GM18951 (cell line): ENCODE measurements around the gene ANKHD1.

ENCODE experiments used
- POLR2A ChIP-seq: IDR thresholded peaks from 4 replicates; pipeline ENCODE4 v1.6.1; 2011; ENCODE audit warnings: mild to moderate bottlenecking; ENCODE audit not compliant: insufficient read length, insufficient read depth; ENCODE audit errors: extremely low read depth
- in situ Hi-C: fragments of 300-500 bp; cut with MboI; formaldehyde crosslinking; loops from one replicate; pipeline ENCODE4 v1.12.0; 2022; ENCODE audit warnings: low sequenced_read_pairs, mixed read lengths, inconsistent platforms; ENCODE audit not compliant: unreplicated experiment

The ANKHD1 gene

GRCh38 chr5:140401362-140402257 is at the start of gene ANKHD1:
Gene ANKHD1, plus strand, starts transcription at chr5:140401833. Its CDS starts 135 bp downstream, at chr5:140401968.
- in situ Hi-C loops, result no loop called here
- peak; percentile 86 for TF ChIP-seq POLR2A

GRCh38 chr5:140355546-140355945 is 46.1 kb upstream of the ANKHD1 start:
- in situ Hi-C loops, result loop anchor here (5.0 kb wide), 1 partner anchor 118 kb away; no protein-coding TSS in a partner anchor
- no peak for TF ChIP-seq POLR2A

GRCh38 chr5:140356853-140357725 is 44.5 kb upstream of the ANKHD1 start:
- no peak for TF ChIP-seq POLR2A
- in situ Hi-C loops, result loop anchor here (5.0 kb wide), 1 partner anchor 120 kb away; no protein-coding TSS in a partner anchor

DNA sequence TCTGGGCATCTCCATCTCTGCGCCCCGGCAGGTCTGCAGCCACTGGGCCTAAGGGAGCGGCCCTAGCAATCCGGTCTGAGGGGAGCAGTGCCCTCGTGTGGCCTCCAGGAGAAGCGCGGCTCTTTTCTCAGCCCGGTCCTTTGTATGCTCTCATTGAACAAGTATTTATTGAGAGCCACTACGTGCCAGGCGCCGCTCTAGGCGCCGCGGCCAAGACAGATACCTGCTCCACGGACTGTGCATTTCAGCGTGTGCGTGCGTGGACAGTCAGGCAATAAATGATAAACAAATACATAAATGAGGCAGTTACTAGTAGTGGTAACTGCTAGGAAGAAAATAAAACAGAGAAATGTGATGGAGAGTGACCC is 43.9 kb upstream of the ANKHD1 start:
- no peak for TF ChIP-seq POLR2A
- in situ Hi-C loops, result loop anchor here (5.0 kb wide), 1 partner anchor 120 kb away; no protein-coding TSS in a partner anchor

GRCh38 chr5:140358738-140359310 is 42.8 kb upstream of the ANKHD1 start:
- no peak for TF ChIP-seq POLR2A
- in situ Hi-C loops, result loop anchor here (5.0 kb wide), 1 partner anchor 122 kb away; no protein-coding TSS in a partner anchor

- in situ Hi-C loops, result loop anchor here (10.0 kb wide), 1 partner anchor 355 kb away; no protein-coding TSS in a partner anchor
- TF ChIP-seq POLR2A, result no peak
These were observed 41.5 kb upstream of the ANKHD1 start, which contains the start of gene SLC4A9 for GRCh38 chr5:140360101-140360500. Gene SLC4A9, plus strand, starts transcription at chr5:140360194. Its CDS starts 43 bp downstream, at chr5:140360237.

DNA sequence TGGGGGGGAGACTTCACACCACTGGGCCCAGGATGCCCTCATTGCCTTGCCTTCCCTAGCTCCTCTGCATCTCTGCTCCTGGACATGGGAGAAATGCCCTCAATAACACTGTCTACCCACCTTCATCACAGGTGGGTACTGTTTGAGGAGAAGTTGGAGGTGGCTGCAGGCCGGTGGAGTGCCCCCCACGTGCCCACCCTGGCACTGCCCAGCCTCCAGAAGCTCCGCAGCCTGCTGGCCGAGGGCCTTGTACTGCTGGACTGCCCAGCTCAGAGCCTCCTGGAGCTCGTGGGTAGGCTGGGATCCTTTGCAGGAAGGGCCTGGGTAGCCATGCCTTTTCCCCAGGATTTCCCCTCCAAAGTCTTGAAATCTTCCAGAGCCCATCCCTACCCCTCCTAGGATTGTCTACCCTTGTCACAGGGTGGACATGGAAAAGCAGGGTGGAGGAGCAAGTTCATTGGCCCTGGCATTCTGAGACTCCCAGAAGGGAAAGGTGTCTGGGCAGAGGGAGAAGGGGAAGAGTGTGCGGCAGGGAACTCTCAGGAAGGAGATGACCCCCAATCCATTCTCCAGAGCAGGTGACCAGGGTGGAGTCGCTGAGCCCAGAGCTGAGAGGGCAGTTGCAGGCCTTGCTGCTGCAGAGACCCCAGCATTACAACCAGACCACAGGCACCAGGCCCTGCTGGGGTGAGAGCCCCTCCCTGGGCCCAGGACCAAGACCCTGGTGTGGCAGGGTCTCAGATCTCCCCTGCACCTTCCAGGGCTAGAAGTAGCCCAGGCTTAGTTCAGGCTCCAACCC is 40.8 kb upstream of the ANKHD1 start:
- in situ Hi-C loops, result loop anchor here (10.0 kb wide), 1 partner anchor 354 kb away; no protein-coding TSS in a partner anchor
- TF ChIP-seq POLR2A, result no peak

DNA sequence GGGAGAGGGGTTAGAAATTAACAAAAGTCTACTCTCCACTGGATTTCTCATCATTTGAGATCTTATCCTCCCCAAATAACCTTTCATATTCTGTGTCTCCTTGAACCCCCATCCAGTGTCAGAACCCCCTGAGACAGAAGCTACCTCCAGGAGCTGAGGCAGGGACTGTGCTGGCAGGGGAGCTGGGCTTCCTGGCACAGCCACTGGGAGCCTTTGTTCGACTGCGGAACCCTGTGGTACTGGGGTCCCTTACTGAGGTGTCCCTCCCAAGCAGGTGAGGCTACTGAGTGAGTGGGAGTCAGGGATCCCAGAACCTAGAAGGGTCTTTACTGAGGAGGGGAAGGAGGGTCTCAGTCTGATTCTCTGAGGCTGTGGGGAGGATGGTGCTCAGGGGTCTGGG is 39.7 kb upstream of the ANKHD1 start:
- in situ Hi-C loops, result loop anchor here (10.0 kb wide), 1 partner anchor 353 kb away; no protein-coding TSS in a partner anchor
- no peak for TF ChIP-seq POLR2A

GRCh38 chr5:140362311-140362710 is 39.3 kb upstream of the ANKHD1 start:
- in situ Hi-C loops, result loop anchor here (10.0 kb wide), 1 partner anchor 352 kb away; no protein-coding TSS in a partner anchor
- TF ChIP-seq POLR2A, result no peak

DNA sequence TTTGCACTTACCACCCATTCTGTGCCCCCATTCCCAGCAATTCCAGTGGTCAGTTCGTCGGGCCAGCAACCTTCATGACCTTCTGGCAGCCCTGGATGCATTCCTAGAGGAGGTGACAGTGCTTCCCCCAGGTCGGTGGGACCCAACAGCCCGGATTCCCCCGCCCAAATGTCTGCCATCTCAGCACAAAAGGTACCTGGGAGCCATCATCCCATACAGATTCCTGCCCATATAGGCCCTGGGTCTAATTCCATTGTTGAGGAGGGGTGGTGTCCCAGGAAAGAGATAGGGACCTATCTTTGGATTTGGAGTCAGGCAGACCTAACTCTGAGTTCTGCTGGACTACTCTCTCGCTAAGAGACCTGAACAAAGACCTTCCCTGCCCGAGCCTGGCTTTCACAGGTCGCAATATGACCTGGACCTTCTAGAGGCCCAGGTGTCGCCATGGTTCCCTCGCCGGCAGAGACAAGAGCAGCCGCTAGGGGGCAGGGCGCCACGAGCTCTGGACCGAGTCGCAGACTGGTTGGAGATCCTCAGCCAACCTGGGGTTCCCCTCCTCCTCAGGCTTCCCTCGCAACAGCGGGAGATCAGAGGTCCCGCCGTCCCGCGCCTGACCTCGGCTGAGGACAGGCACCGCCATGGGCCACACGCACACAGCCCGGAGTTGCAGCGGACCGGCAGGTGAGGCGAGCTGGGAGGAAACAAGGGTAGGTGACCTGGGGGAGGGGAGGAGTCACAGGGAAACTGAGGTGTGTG is 38.6 kb upstream of the ANKHD1 start:
- no peak for TF ChIP-seq POLR2A
- in situ Hi-C loops, result loop anchor here (10.0 kb wide), 1 partner anchor 352 kb away; no protein-coding TSS in a partner anchor
